Ovary (tissue), 9 donors: Measurements from ENCODE around the gene CDKAL1. TPM values are rescaled to one million over a fixed set of nuclear protein-coding genes. Genes with fewer than 3 reads are reported as not detected.

ENCODE experiments used
- DNase-seq, 5 donors: peaks; one replicate each; pipeline ENCODE4 v3.0.0-alpha.2; 2019 to 2020
- H3K27ac ChIP-seq, 2 donors: fragments of 200-600 bp; one replicate each; pipeline versions ENCODE4 v1.5.1 to v1.8.0; 2019 to 2022
- H3K27me3 ChIP-seq: fragments of 200-600 bp; one replicate; pipeline ENCODE4 v1.8.0; 2022
- H3K36me3 ChIP-seq: fragments of 200-600 bp; sonication (generic); one replicate; pipeline ENCODE4 v1.5.1; 2019
- H3K4me1 ChIP-seq: one replicate; pipeline ENCODE4 v1.8.1; 2013; ENCODE audit warnings: mild to moderate bottlenecking, moderate library complexity; ENCODE audit not compliant: insufficient read depth
- H3K4me3 ChIP-seq: fragments of 200-600 bp; sonication (generic); one replicate; pipeline ENCODE4 v1.5.1; 2017
- H3K9me3 ChIP-seq, 2 donors: fragments of 200-600 bp in 1 of 2; sonication (generic) in 1 of 2; one replicate each; pipeline versions ENCODE4 v1.5.1 to v1.8.1; 2013 to 2019; ENCODE audit warnings: mild to moderate bottlenecking in 1 of 2, moderate library complexity in 1 of 2
- CTCF ChIP-seq, 3 donors: fragments of 450-650 bp in 2 of 3; fragments of 200-600 bp in 1 of 3; IDR thresholded peaks; one replicate each; pipeline versions ENCODE4 v1.5.1 to v1.8.0; 2016 to 2022; ENCODE audit warnings: antibody characterized with exemption in 3 of 3, mild to moderate bottlenecking in 1 of 3
- EP300 ChIP-seq: sonication (generic); formaldehyde crosslinking; IDR thresholded peaks from one replicate; pipeline ENCODE4 v1.6.1; 2017; ENCODE audit warnings: antibody characterized with exemption
- POLR2A ChIP-seq: fragments of 450-650 bp; IDR thresholded peaks from one replicate; pipeline ENCODE4 v1.6.1; 2017; ENCODE audit warnings: antibody characterized with exemption, mild to moderate bottlenecking, moderate library complexity
- WGBS, 3 donors: extraction: QIAGEN DNeasy Blood & Tissue Kit in 1 of 3; methylation state at CpG; one replicate each; pipeline versions ENCODE4 v1.1.5 to v1.1.7; 2013 to 2017; 5-methylcytosine and 5-hydroxymethylcytosine counted together
- intact Hi-C, 4 donors: fragments of 100-400 bp; cut with DNase I; formaldehyde crosslinking; loops; one replicate each; pipeline versions ENCODE4 v1.11.0 to v1.15.1; 2022 to 2023
- polyA plus RNA-seq, 2 donors: library from polyadenylated mRNA; stranded (reverse); fragments of 200-250 nt in 1 of 2; fragments of 350-450 nt in 1 of 2; fragmentation: Illumina TruSeq in 1 of 2; extraction: RNeasy Lipid Tissue Mini Kit (QIAGEN cat#74804) in 1 of 2; gene quantifications; one replicate each; pipeline ENCODE4 v1.2.3, GENCODE V29; 2013 to 2014
- total RNA-seq, 7 donors: library from RNA; depleted of rRNA in 2 of 7; stranded (reverse); fragments of >200 nt in 2 of 7; fragmentation: NEBNext Ultra II Directional in 3 of 7; extraction: Animal tissue kit (Norgen Biotek cat#: 25700) in 3 of 7; gene quantifications; one replicate each; pipeline versions ENCODE4 v1.1.0 to v1.2.4, GENCODE V29; 2016 to 2023
- donor health status: DM: no; HTN: no; CAD: no; lungs with moderate emphysema.
- donor health status: DM: no; HTN: no; CAD: no.
- donor health status: Bipolar disorder and iron deficiency.
- donor health status: DM: yes; HTN: yes; CAD: no.
- donor health status: DM: no; HTN: no; CAD: no.
- donor health status: DM: yes; HTN: yes; CAD: no.

Gene CDKAL1
- total and polyA plus RNA-seq, 9 donors, result 6.8 to 21.3 (median 18.9) TPM

- 78 to 88% (median 79%) methylated on average over 5 of the region's 5 CpGs for WGBS, 3 donors
- Histone ChIP-seq H3K4me1 (no peaks in the 10 kb centered on the region), H3K27ac (no peak overlapping the region), H3K9me3 (no peaks in the 10 kb centered on the region), H3K36me3 (no peaks in the 10 kb centered on the region), H3K27me3 (no peaks in the 10 kb centered on the region), H3K4me3 (no peak overlapping the region)
- DNase-seq, result no peak
- TF ChIP-seq CTCF (IDR thresholded peaks at IDR 0.05) (no peak), EP300 (no peak), POLR2A (no peak)
- intact Hi-C loops, result loop anchor here in 1 of 4 donors (5.0 kb wide), 1 partner anchor 794 kb away; no protein-coding TSS in a partner anchor
Measured at GRCh38 chr6:20793174-20793573, 258.9 kb downstream of the CDKAL1 start.

- H3K9me3 ChIP-seq, result no peaks in the 10 kb centered on the region
- no peak overlapping the region for H3K27ac ChIP-seq
- DNase-seq, result no peak
- intact Hi-C loops, result no loop called here
- WGBS, 3 donors, result 97 to 99% (median 98%) methylated on average over 7 of the region's 7 CpGs
- no peaks in the 10 kb centered on the region for H3K4me1 ChIP-seq
- no peak overlapping the region for H3K4me3 ChIP-seq
- no peak for TF ChIP-seq CTCF (IDR thresholded peaks at IDR 0.05)
- no peak for TF ChIP-seq EP300
- no peak for TF ChIP-seq POLR2A
- H3K27me3 ChIP-seq, result no peaks in the 10 kb centered on the region
- no peaks in the 10 kb centered on the region for H3K36me3 ChIP-seq
Measured at GRCh38 chr6:20797597-20797996, 263.3 kb downstream of the CDKAL1 start.

- H3K36me3 ChIP-seq, result no peaks in the 10 kb centered on the region
- H3K27me3 ChIP-seq, result no peaks in the 10 kb centered on the region
- TF ChIP-seq CTCF (IDR thresholded peaks at IDR 0.05) (no peak), POLR2A (no peak), EP300 (no peak)
- peaks cover 2% of the 10 kb centered on the region for H3K4me1 ChIP-seq
- DNase-seq, result no peak
- no peak overlapping the region for H3K27ac ChIP-seq
- intact Hi-C loops, result no loop called here
- H3K9me3 ChIP-seq, result no peaks in the 10 kb centered on the region
- no peak overlapping the region for H3K4me3 ChIP-seq
Measured at GRCh38 chr6:20800229-20800628, 266.0 kb downstream of the CDKAL1 start.

GRCh38 chr6:20800653-20801052 is 266.4 kb downstream of the CDKAL1 start:
- no peaks in the 10 kb centered on the region for H3K36me3 ChIP-seq
- peaks cover 2% of the 10 kb centered on the region for H3K4me1 ChIP-seq
- H3K27ac ChIP-seq, result no peak overlapping the region
- H3K27me3 ChIP-seq, result no peaks in the 10 kb centered on the region
- intact Hi-C loops, result no loop called here
- 96 to 99% (median 98%) methylated on average over 4 of the region's 4 CpGs for WGBS, 3 donors
- no peak for DNase-seq
- H3K4me3 ChIP-seq, result no peak overlapping the region
- H3K9me3 ChIP-seq, result no peaks in the 10 kb centered on the region
- TF ChIP-seq EP300 (no peak), POLR2A (no peak), CTCF (IDR thresholded peaks at IDR 0.05) (no peak)

- Histone ChIP-seq H3K9me3 (no peaks in the 10 kb centered on the region), H3K27me3 (no peaks in the 10 kb centered on the region), H3K4me1 (peaks cover 2% of the 10 kb centered on the region), H3K36me3 (no peaks in the 10 kb centered on the region), H3K4me3 (no peak overlapping the region), H3K27ac (no peak overlapping the region)
- 98% methylated on average over 3 of the region's 3 CpGs for WGBS, 3 donors
- no peak for DNase-seq
- intact Hi-C loops, result no loop called here
- TF ChIP-seq CTCF (IDR thresholded peaks at IDR 0.05) (no peak), POLR2A (no peak), EP300 (no peak)
Measured at GRCh38 chr6:20801595-20801994, 267.3 kb downstream of the CDKAL1 start.
